Measurements from ENCODE around the gene C3orf22.

The C3orf22 gene

DNA sequence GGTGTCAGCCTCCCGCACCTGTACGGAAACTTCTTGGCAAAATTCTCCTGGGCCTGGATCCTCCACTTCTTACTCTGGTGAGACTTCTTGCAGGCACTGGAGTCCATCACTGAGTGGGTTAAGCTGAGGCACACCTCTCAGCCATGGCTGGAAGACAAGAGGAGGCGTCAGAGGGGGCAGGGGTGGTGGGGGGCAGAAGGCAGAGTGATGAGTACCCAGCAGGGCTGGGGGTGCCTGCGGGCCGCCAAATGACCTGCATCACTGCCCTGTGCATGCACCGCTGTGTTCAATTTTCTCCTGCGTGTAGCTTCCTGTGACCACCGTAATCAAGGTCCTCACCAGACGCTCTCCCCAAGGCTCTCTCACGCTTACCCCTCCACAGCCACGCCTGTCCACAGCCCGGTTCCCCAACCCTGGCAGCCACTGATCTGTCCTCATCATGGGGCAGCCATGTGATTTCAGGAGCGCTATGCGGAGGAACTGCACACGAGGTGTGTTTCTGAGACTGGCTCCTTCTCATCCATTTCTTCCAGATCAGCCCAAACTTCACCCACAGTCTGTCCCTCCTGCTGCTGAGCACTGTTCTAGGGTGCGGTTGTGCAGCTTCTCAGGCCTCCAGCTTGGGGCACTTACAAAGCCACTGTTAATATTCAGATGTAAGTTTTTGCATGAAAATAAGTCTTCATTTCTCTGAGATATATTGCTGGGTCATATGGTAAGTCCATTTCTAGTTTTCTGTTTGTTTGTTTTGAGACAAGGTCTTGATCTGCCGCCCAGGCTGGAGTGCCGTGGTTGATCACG is 5.2 kb downstream of the C3orf22 start:
- ChIA-PET CTCF (no interaction called here), POLR2A (ENCODE audit: low non-redundant PET) (no interaction called here)
- H3K27ac ChIP-seq: no peak overlapping the region
- TF ChIP-seq, protein P1, sequence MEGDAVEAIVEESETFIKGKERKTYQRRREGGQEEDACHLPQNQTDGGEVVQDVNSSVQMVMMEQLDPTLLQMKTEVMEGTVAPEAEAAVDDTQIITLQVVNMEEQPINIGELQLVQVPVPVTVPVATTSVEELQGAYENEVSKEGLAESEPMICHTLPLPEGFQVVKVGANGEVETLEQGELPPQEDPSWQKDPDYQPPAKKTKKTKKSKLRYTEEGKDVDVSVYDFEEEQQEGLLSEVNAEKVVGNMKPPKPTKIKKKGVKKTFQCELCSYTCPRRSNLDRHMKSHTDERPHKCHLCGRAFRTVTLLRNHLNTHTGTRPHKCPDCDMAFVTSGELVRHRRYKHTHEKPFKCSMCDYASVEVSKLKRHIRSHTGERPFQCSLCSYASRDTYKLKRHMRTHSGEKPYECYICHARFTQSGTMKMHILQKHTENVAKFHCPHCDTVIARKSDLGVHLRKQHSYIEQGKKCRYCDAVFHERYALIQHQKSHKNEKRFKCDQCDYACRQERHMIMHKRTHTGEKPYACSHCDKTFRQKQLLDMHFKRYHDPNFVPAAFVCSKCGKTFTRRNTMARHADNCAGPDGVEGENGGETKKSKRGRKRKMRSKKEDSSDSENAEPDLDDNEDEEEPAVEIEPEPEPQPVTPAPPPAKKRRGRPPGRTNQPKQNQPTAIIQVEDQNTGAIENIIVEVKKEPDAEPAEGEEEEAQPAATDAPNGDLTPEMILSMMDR (conservative IDR thresholded peaks at IDR 0.05; ENCODE audit: low read depth): no peak
- no peak for DNase-seq (ENCODE audit: low spot score)

DNA sequence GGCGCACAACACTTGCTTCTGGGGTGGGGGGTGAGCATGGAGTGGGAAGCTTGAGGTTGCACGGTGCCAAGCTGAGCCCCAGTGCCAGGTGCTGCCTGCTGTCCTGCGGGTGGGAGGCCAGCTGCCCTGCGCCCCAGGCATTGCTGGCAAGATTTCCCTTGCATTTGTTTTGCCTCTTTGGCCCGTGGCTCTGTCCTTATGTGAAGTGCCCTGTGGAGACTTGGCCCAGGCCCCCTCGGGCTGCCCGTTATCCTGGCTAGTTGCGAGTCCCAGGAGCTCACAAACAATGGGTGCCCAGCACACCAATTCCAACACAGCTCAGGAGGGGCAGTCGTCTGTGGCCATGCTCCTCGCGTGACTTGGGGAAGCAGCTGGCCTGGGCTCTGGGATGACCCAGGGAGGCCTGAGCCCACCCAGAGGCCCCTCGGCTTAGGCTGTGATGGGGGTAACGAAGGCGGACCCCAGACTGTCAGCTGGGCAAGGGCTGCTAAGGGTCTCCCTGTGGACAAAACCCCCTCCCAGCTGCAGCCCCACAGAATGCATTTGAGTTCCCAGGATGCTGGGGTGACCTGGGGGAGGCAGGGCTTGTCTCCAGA is 5.9 kb downstream of the C3orf22 start:
- DNase-seq (ENCODE audit: low spot score): no peak
- CTCF ChIA-PET: no interaction called here
- POLR2A ChIA-PET (ENCODE audit: low non-redundant PET): no interaction called here
- TF ChIP-seq, protein P1 (conservative IDR thresholded peaks at IDR 0.05; ENCODE audit: low read depth): no peak
- no peak overlapping the region for H3K27ac ChIP-seq

DNA sequence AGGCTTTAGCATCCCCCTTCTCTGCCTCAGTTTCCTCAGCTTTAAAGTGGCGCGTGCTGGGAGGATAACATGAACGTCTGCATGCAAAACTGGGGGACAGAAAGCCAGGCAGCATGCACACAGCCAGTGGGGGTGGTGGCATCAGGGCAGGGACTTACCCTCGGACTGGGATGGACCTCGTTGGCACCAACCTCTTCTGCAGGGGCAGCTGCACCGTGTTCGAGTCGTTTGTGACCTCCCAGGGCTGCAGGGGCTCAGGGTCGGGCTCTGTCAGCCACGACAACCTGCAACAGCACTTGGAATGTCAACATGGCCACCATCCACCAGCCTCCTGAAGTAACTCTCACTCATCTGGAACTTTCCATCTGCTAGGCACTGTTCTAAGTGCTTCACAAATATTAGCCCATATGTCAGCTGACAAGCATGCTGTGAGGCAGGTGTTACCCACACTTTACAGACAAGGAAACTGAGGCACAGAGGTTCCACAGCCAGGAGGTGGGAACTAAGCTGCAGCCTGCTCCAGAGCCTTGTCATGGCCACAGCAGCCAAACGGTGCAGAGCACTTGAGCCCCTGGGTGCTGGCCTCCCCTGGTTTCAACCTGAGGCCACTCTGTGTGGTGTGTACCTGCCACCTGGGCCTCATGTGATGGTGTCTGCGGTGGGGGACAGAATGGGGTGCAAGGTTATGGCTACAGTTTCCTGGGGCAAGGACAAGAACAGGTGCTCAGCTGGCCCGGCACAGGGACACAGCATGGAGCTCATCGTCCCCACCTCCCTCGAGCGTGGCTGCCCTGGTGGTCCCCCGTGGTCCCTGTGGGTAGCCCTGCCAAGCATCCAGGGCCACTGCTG is 6.7 kb downstream of the C3orf22 start:
- ChIA-PET CTCF (no interaction called here), POLR2A (ENCODE audit: low non-redundant PET) (no interaction called here)
- no peak for DNase-seq (ENCODE audit: low spot score)
- no peak overlapping the region for H3K27ac ChIP-seq
- TF ChIP-seq, protein P1 (conservative IDR thresholded peaks at IDR 0.05; ENCODE audit: low read depth): no peak

DNA sequence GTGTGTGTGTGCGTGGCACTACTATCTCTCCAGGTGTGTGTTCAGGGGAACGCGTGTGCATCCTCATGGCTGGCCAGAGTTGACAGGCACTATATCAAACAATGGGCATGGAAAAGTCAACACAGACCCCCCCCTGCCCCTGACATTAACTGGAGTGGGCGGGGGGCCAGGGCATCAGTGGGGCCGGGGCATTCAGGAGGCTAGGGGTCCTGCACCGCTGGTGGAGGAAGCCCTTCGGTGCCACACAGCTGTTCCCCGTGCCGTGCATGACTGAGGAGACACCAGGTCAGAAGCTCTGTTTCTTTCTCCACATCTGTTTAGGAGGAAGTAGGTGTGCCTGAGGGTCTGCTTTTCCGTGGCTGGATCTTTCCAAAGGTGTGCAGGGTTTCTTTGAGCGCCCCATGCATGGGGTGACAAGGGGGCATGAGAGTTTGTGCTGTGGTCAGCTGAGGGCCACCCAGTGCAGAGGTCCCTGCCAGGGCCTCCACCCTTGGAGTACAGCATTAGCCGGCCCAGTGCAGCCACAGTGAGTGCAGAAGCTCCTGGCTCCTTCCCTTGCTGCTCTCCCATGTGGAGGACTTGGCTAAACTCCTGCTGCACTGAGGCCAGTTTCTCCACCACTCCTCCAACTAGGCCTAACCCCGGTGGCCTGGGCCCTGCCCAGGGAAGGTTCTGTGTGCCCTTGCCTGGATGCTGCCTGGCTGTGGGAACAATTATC is 7.5 kb downstream of the C3orf22 start:
- TF ChIP-seq, protein P1 (conservative IDR thresholded peaks at IDR 0.05; ENCODE audit: low read depth): no peak
- DNase-seq (ENCODE audit: low spot score): no peak
- no peak overlapping the region for H3K27ac ChIP-seq
- ChIA-PET POLR2A (ENCODE audit: low non-redundant PET) (no interaction called here), CTCF (no interaction called here)

DNA sequence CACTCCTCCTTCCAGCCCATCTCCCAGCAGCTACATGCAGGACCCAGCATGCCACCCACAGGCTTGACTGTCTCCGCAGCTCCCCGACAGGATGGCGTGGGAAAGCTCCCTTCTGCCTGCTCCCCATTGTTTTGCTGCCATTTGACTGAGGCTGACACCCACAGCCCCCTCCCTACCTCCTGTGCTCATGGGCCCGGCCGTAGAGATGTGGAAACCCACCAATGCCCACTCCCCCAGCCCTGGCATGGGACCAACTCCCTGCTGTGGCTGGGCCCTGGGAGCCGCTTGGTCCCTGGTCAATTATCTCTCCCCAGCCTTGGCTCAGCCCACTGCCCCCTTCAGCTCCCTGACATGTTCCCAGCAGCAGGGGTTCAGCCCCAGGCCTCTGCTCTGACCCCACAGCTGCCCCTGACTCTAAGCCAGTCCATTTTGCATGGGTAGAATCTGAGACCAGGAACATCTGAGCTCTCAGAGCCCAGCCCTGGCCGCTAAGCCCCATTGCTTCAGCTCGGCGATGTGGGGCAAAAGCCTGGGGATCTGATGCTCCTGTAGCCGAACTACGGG is 8.2 kb downstream of the C3orf22 start:
- TF ChIP-seq, protein P1 (conservative IDR thresholded peaks at IDR 0.05; ENCODE audit: low read depth): no peak
- H3K27ac ChIP-seq: no peak overlapping the region
- POLR2A ChIA-PET (ENCODE audit: low non-redundant PET): no interaction called here
- CTCF ChIA-PET: no interaction called here
- no peak for DNase-seq (ENCODE audit: low spot score)
